NCI-H2196 treated with DMSO at 0.1 percent for 48 hours (cell line): Measurements from ENCODE around the gene F13B.
"Not testable (repeated sequence)": the region's sequence is repeated elsewhere in the genome, so short reads cannot be mapped to it uniquely, and the experiment has no call there.

Source experiments
- DNase-seq: peaks from one replicate; lab custom pipeline; 2025; ENCODE audit not compliant: unreplicated experiment; lab: John Stamatoyannopoulos, UW

F13B gene

GRCh38 chr1:197049100-197049499 is 18.0 kb downstream of the F13B start:
- DNase-seq = no peak

- DNase-seq = no peak
These were observed 24.3 kb downstream of the F13B start for GRCh38 chr1:197042676-197043341.

GRCh38 chr1:197041486-197042353 is 25.3 kb downstream of the F13B start:
- DNase-seq = no peak

- no peak for DNase-seq
These were observed 30.2 kb downstream of the F13B start for GRCh38 chr1:197036861-197037260.

- not testable (repeated sequence) for DNase-seq
These were observed 32.3 kb downstream of the F13B start for GRCh38 chr1:197034631-197035339.

GRCh38 chr1:197029749-197030148 is 37.3 kb downstream of the F13B start:
- no peak for DNase-seq

GRCh38 chr1:197027359-197027758 is 39.7 kb downstream of the F13B start:
- no peak for DNase-seq

GRCh38 chr1:197024460-197024859 is 42.6 kb downstream of the F13B start:
- DNase-seq = no peak

GRCh38 chr1:197021716-197022115 is 45.3 kb downstream of the F13B start:
- no peak for DNase-seq

GRCh38 chr1:197017558-197018146 is 49.4 kb downstream of the F13B start:
- no peak for DNase-seq

- no peak for DNase-seq
These were observed 50.3 kb downstream of the F13B start for GRCh38 chr1:197016751-197017150.

GRCh38 chr1:197013234-197013633 is 53.8 kb downstream of the F13B start:
- DNase-seq = no peak

- no peak for DNase-seq
These were observed 55.4 kb downstream of the F13B start for GRCh38 chr1:197011614-197012013.

- no peak for DNase-seq
These were observed 58.2 kb downstream of the F13B start for GRCh38 chr1:197008861-197009260.

GRCh38 chr1:197003132-197003531 is 63.9 kb downstream of the F13B start:
- DNase-seq = no peak

- DNase-seq = no peak
These were observed 65.2 kb downstream of the F13B start for GRCh38 chr1:197001828-197002227.

- no peak for DNase-seq
These were observed 69.6 kb downstream of the F13B start for GRCh38 chr1:196997423-196997822.

- no peak for DNase-seq
These were observed 73.1 kb downstream of the F13B start for GRCh38 chr1:196993916-196994315.

GRCh38 chr1:196991919-196992651 is 75.0 kb downstream of the F13B start:
- not testable (repeated sequence) for DNase-seq
